Hepatocyte (in vitro differentiated cells): Measurements from ENCODE around the gene ASCL1.

Experiments
- CTCF ChIP-seq: fragments of 200-600 bp; sonication (generic); IDR thresholded peaks from 2 replicates; pipeline ENCODE4 v1.5.1; 2016; ENCODE audit warnings: antibody characterized with exemption, mild to moderate bottlenecking; ENCODE audit not compliant: poor library complexity
- EZH2 ChIP-seq: fragments of 200-600 bp; sonication (generic); IDR thresholded peaks from 2 replicates; pipeline ENCODE4 v1.6.1; 2016; ENCODE audit warnings: antibody characterized with exemption, mild to moderate bottlenecking, borderline replicate concordance
- EZH2phosphoT487 ChIP-seq: fragments of 200-600 bp; sonication (generic); IDR thresholded peaks from one replicate; pipeline ENCODE4 v1.6.1; 2018; ENCODE audit warnings: antibody characterized with exemption, mild to moderate bottlenecking, low read depth, moderate library complexity; ENCODE audit not compliant: unreplicated experiment, severe bottlenecking

GRCh38 chr12:102959391-102959790, 1.9 kb downstream of the ASCL1 start:
- TF ChIP-seq CTCF (no peak), EZH2 (peak; percentile 21), EZH2phosphoT487 (peak; percentile 17)
